Measurements from ENCODE around the gene KRT4.

Gene KRT4

DNA sequence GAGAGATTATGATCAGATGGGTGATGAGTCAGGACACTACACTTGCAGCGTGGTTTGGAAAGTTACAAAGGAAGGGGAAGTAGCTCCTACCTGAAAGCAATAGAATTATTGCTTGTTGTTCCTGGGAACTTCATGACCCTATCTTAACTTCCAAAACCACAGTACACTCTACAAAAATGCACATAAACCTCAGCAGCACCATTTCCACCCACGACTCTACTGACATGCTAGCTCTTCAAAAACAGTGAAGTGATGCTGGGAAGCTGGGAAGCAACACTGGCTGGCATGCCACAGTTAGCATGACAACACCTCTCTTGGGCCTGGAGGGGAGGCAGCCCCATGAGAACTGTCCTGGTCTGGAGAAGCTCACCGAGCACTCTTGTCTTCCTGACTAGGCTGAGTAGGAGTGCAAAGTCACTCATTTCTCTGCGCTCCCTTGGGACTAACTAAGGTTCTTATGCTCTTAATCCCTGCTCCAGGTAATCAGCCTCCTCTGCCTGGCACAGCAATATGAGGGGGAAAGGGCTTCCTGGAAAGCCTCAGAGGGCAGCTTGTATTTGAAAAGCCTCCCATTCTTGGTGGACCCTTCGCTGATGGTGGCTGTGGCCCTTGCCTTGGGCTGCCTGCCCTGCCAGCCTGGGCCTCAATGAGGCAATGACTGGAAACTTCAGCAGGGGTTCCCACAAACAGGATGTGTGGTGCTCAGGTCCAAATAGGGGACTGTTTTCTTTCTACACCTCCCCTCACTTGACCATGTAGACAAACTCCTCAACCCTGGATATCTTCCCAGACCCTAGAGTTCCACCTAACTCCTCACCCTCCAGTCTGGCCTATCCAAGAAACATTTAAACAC lies 19.2 kb downstream of the KRT4 start:
- no peak for DNase-seq (ENCODE audit: low read depth in 2 of 3, low spot score in 2 of 3)

- DNase-seq (ENCODE audit: low read depth in 2 of 3, low spot score in 2 of 3): no peak
These were observed 21.5 kb downstream of the KRT4 start for GRCh38 chr12:52792185-52793029.

DNA sequence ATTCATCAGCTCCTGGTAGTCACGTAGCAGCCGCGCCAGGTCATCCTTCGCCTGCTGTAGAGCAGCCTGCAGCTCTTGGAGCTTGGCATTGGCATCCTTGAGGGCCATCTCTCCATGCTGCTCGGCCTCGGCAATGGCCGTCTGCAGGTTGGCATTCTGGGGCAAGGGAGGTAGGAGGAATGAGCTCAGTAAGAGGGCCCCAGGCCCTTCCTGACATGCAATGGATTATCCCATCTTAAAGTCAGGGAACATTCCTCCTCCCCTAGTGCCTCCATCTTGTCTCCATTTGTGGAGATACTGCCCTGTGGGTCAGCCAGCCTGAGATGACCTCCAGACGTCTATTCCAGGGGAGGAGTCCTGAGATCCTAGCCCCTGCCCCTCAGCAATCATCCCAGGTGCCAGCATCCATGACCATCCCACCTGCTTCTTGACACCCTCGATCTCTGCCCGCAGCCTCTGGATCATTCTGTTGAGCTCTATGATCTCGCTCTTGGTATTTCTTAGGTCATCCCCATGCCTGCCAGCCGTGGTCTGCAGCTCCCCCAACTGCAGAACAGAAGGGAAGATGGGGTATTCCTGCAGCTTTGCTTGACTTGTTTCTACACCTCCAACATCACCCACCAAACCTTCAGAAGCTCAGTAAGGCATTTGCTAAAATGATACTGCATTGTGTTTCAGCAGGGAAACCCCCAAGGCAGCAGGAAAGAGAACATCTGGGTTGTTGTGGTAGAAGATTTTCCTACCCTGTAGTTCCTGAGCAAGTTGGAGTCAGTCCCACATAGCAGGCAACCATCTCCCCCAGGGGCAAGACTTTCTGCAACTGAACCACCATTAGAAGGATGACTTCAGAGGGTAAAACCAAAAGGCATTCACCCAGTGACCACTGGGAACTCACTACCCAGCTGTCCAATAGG lies 22.4 kb downstream of the KRT4 start:
- DNase-seq (ENCODE audit: low read depth in 2 of 3, low spot score in 2 of 3): no peak

DNA sequence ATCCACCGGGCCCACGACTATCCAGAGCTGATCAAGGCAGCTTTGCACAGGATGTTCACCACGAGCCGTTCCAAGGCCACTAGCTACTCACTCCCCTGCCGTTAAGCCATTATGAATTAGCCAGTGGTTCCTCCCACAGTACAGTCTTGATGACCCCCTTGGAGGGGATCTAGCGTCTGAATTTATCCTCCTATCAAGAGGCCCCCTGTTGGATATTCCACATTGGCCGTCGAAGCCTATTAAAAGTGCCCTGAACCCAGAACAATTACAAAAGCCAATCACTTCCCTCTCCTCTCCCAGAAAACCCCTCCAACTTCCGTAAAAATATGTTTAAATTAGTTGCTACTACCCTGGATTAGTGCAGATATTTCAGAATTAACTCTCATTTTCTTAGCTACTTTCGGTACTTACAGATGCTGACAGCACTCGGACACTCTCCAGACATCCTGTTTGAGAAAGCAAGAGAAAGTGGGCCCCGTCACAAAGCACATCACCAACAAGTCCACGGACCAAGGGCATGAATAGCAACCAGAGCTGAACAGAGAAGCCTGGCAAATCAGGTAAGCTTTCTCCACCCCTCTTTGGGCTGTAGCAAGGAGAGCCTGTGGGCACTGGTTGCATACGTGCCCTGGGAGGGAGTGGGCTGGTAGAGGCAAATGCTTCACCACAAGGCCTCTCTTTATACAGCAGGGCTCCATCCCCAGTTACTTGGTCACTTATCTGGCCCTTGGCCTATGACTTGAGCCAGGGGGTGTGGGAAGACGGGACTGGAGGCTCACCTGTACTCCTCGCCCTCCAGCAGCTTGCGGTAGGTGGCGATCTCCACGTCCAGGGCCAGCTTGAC lies 23.3 kb downstream of the KRT4 start:
- DNase-seq (ENCODE audit: low read depth in 2 of 3, low spot score in 2 of 3): no peak

- no peak for DNase-seq (ENCODE audit: low read depth in 2 of 3, low spot score in 2 of 3)
These were observed 24.1 kb downstream of the KRT4 start for GRCh38 chr12:52789637-52790426.

DNA sequence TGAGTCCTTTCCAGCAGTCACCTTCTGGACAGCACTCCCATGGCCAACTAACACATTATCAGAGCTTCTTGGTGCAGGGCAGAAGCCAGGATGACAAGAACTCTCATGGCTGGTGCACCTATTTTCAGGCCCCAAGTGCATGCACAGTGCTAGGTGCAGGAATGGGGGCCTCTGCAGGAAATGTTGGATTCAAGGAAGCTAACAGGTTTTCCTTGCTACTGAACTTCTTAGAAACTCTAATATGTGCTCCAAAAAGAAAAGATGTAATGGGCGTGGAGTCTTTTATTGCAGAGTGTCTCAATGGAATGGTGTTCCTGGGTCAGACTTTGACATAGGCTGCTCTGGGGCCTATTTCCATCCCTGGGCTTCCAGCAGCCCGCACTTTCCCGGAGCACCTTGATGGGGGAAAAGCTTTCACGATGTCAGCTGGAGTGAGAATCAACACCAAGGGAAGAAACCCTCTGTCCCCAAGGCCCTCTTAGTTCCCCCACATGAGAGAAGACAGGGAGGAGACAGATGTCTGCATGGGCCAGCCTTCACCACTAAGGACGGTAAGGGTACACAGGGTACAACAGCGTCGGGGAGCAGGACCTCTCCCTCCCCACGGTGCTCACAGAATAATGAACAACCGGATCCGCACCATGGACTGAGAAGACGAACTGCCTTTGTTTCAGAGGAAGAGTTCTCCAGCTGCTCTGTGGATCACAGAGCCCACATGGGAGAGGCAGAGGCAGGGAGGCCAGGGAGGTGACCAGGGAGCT lies 24.9 kb downstream of the KRT4 start:
- no peak for DNase-seq (ENCODE audit: low read depth in 2 of 3, low spot score in 2 of 3)

DNA sequence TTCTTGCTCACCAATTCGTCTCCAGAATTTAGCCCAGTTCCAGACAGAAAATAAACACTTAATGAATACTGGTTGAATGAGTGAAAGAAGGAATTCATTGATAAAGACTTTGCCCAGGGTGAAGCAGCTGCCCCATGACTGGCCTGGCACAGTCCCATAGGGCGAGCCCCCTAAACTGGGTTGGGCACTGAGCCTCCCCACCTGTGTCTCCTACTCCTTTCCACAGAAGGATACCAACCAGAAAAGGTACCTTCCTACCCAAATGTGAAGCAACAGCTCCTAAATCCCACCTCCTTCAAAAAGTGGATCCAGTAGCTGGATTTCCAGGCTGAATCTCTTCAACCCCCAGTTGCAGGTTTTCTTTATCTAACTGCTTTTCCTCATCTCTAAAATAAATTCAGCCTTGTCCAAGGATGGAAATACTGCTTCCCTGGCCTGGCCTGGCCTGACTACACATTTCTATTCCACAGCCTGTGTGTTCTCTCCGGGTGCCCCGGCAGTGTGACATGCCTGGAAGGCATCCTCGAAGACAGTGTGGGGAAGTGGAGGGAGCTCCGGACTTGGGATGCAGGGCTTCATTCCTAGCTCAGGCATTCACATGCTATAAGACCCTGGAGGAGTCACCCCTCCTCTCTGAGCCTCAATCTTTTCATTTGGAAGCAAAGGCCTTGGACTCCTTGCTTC lies 25.6 kb downstream of the KRT4 start:
- no peak for DNase-seq (ENCODE audit: low read depth in 2 of 3, low spot score in 2 of 3)

DNA sequence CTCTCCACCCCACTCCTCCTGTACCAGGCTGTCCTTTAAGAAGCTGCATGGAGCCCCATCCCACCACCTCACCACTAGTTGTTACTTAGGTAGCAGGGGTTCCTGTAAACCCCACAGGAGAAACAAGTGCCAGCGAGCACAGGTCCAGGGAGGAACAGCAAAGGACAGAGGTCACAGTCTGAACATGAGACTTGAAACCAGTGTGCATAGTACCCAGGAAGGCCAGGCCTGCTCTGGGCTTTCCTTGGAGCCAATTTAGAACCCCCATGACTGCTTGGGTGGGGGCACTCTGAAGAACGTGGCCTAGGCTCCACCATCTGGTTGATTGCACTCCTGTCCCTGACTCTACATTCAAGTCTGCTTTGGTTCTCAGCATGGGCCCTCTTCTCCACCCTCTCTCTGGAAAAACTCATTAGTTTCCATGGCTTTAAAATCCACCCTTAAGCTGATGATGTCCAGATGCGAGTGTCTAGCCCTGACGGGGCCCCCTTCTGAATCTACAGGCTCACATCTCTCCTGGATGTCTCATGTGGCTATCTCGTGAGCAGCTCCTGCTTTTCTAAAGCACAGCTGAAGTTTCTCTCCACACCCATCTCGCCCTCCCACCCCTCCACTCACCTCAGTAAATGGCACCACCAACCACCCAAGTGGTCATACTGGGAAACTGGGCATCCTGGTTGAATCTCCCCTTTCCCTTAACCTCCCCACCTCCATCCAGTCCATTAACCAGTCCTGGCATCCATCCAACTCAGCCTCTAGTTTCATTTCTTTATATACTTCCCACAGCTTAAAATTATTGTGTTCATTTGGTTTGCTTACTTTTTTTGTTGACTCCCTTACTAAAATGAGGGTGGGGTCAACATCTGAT lies 26.4 kb downstream of the KRT4 start:
- DNase-seq (ENCODE audit: low read depth in 2 of 3, low spot score in 2 of 3): no peak

GRCh38 chr12:52784909-52785308 lies 29.0 kb downstream of the KRT4 start:
- no peak for DNase-seq (ENCODE audit: low read depth in 2 of 3, low spot score in 2 of 3)

GRCh38 chr12:52783563-52784316 lies 30.2 kb downstream of the KRT4 start:
- DNase-seq (ENCODE audit: low read depth in 2 of 3, low spot score in 2 of 3): no peak

DNA sequence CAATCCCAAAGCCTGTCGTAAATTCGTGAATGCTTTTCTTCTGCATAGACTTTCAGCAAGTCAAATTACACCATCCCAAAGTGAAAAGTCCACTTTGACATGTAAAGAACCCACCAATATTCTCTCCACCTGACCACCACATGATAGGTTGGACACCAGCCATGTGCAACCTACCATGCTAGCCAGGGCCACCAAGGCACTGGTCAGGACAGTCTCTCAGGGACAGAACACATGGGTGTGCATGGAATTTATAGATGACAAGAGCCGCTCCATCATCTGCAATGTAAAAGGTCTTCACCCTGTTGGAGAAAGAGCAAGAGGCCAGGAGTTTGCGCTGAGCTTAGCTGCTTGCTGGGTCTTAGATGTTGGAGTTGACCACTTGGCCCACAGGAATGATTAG lies 31.4 kb downstream of the KRT4 start:
- DNase-seq (ENCODE audit: low read depth in 2 of 3, low spot score in 2 of 3): no peak

DNA sequence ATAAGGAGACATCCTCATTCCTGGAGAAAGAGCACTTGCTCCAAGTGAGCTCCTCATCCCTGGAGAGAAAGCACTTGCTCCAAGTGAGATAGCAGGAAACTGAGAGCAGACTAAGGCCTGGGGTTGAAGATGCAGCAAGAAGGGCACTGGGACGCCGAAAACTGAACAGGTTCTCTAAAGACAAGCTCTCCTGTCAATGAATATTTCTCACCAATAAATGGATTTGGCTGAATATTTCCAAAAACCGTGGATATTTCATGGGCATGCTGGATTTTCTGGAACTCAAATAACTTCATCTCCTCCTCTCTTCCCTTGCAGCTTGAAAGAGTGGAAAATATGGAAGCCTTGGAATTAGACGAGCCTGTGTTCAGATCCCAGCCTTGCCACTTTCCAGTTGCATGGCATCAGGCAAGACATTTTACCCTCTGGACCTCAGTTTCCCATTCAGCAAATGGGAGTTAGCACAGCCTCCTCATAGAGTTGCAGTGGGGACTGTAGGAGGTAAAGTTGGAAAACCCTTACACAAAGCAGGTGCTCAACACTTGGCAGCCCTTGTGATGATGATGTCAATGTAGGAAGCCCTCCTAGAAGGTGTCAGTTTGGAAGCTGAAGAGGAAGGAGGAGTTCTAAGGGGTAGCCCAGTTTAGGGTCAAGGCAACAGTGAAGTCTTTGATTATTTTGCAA lies 32.4 kb downstream of the KRT4 start:
- no peak for DNase-seq (ENCODE audit: low read depth in 2 of 3, low spot score in 2 of 3)

DNA sequence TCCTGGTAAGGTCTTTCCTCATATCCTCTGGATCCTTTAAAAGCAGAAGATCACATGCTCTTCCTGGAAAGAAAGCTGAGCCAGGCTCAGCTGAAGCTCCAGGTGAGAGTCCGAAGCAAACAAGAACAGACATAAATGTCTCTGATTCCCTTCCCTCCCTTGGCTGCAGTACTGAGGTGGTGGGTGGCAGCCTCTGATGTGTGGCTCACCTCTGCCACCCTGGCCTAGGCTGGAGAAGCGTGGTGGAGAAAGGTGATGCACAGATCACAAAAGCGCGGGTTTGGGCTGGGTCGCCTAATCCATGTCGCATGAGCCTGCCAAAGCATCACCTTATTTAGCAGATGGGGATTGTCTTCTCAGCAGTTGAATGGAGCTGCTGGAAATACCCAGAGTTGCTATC lies 34.0 kb downstream of the KRT4 start:
- no peak for DNase-seq (ENCODE audit: low read depth in 2 of 3, low spot score in 2 of 3)

- DNase-seq (ENCODE audit: low read depth in 2 of 3, low spot score in 2 of 3): no peak
These were observed 35.1 kb downstream of the KRT4 start for GRCh38 chr12:52778833-52779232.

DNA sequence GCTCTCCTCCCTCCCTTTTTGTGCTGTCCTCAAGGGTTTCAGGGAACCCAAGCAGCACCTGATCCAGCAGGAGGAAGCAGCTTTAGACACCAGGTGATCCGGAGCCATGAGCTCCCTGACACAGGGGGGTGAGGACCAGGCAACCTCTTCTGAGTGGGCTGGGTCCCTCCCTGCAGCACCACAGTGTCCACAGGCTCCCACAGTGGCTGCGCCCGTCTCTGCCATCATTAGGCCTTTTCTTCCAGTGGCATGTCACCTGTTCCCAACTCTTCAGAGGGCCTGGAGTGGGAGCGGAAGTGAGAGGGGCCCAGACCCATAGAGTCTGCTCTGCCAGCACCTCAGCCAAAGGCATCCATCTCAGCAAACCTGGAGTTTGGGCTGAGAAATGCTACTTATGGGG lies 36.4 kb downstream of the KRT4 start:
- DNase-seq (ENCODE audit: low read depth in 2 of 3, low spot score in 2 of 3): no peak

- no peak for DNase-seq (ENCODE audit: low read depth in 2 of 3, low spot score in 2 of 3)
These were observed 37.0 kb downstream of the KRT4 start, which contains the start of gene KRT76 for GRCh38 chr12:52776913-52777395. Gene KRT76, minus strand, starts transcription at chr12:52777345. Its CDS starts 54 bp downstream, at chr12:52777291.
